Subcutaneous abdominal adipose tissue (tissue), 5 donors: ENCODE results near the gene POLR1E.

Experiments used
- H3K27ac ChIP-seq: one replicate; pipeline ENCODE4 v1.7.0; 2013; ENCODE audit warnings: low read depth, mild to moderate bottlenecking, inconsistent platforms, low read length, moderate library complexity
- H3K27me3 ChIP-seq, 5 donors: one replicate each; pipeline ENCODE4 v1.7.0; 2013; ENCODE audit warnings: low read length in 5 of 5, inconsistent platforms in 1 of 5; ENCODE audit not compliant: control insufficient read depth in 5 of 5, insufficient read depth in 4 of 5
- H3K36me3 ChIP-seq, 5 donors: one replicate each; pipeline ENCODE4 v1.7.0; 2013; ENCODE audit warnings: low read length in 5 of 5; ENCODE audit not compliant: control insufficient read depth in 5 of 5, insufficient read depth in 5 of 5
- H3K4me1 ChIP-seq, 5 donors: one replicate each; pipeline ENCODE4 v1.7.0; 2013; ENCODE audit warnings: low read length in 5 of 5, mild to moderate bottlenecking in 3 of 5, moderate library complexity in 1 of 5; ENCODE audit not compliant: control insufficient read depth in 5 of 5, insufficient read depth in 5 of 5
- H3K4me3 ChIP-seq, 5 donors: one replicate each; pipeline ENCODE4 v1.7.0; 2013; ENCODE audit warnings: low read length in 5 of 5, low read depth in 1 of 5
- H3K9ac ChIP-seq, 5 donors: one replicate each; pipeline ENCODE4 v1.7.0; 2013; ENCODE audit warnings: low read length in 5 of 5, mild to moderate bottlenecking in 4 of 5, moderate library complexity in 3 of 5
- H3K9me3 ChIP-seq, 5 donors: one replicate each; pipeline ENCODE4 v1.7.0; 2013; ENCODE audit warnings: low read length in 5 of 5; ENCODE audit not compliant: control insufficient read depth in 5 of 5
- donor health status: healthy.
- donor health status: healthy.
- donor health status: healthy.
- donor health status: healthy.
- donor health status: healthy.

Gene POLR1E

DNA sequence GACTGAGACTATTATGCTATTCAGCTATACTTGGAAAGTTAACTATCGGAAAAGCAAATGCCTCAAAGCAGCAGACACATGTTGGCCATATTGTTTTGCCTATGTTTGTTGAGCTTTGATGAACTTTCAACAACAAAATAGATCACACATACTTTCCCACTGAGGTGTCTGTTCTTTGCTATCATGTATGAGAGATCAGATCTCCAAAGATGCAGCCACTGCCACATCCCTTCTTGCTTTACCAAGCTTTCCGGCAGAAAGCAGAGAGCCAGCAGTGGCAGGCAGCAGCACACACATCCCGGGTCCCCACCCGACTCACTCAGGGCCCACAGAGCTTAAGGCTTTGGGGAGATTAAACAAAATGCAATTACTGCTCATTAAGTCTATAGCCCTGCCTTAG, 39.3 kb upstream of the POLR1E start:
- H3K9ac ChIP-seq, result no peak overlapping the region
- no peaks in the 10 kb centered on the region for H3K27me3 ChIP-seq
- no peak overlapping the region for H3K27ac ChIP-seq
- peaks cover 0 to 3% (median 0%) of the 10 kb centered on the region in 5 donors for H3K4me1 ChIP-seq
- no peaks in the 10 kb centered on the region for H3K9me3 ChIP-seq
- H3K4me3 ChIP-seq, result no peak overlapping the region
- peaks cover 0 to 19% (median 13%) of the 10 kb centered on the region in 5 donors for H3K36me3 ChIP-seq

GRCh38 chr9:37447111-37447510, 38.6 kb upstream of the POLR1E start:
- Histone ChIP-seq H3K36me3 (peaks cover 0 to 12% (median 6%) of the 10 kb centered on the region in 5 donors), H3K4me1 (peaks cover 0 to 3% (median 0%) of the 10 kb centered on the region in 5 donors), H3K27me3 (no peaks in the 10 kb centered on the region), H3K9ac (no peak overlapping the region), H3K4me3 (no peak overlapping the region), H3K9me3 (no peaks in the 10 kb centered on the region), H3K27ac (no peak overlapping the region)

DNA sequence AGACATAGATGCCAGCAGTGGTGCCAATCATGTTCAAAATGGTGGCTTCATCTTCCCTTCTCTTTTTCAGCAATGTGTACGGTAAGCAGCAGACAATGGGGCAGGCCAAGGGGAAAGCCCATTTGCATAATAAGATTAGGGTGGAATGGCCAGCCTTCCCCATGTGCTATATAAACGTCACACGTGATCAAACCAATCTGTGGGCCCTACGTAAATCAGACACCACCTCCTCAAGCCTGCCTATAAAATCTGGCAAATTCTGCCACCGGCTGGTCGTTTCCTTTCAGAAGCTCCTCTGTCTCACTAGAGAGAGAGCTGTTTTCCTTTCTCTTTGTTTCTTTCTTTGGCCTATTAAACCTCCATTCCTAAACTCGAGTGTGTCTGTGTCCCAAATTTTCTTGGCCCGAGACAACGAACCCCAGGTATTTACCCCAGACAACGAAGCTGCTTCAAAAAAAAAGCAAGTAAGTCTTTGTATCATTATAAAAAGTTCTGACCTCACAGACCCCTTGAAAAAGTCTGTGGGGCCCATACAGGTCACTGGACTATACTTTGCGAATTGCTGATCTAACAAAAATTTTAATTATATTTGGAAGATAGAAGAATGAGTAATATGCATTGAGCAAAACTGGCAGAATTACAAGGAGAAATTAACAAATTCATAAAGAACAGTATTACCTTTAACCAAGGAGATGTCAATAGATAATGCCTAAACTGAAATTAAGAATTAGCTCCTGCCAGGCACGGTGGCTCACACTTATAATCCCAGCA, 35.7 kb upstream of the POLR1E start:
- H3K4me1 ChIP-seq, result peaks cover 0 to 9% (median 0%) of the 10 kb centered on the region in 5 donors

DNA sequence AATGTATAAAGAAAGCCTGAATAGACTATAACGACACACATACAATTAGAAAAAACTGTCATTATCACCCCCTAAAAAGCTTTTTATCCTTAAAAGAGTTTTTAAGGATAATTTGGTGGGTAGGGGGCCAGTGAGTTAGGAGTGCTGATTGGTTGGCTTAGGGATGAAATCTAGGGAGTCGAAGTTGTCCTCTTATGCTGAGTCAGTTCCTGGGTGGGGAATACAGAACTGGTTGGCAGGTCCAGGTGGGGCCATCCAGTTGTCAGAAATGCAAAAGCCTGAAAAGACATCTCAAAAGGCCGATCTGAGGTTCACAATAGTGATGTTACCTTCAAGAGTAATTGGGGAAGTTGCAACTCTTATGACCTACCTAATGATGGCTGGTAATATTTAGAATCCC, 34.1 kb upstream of the POLR1E start:
- H3K9me3 ChIP-seq, result peaks cover 0 to 7% (median 0%) of the 10 kb centered on the region in 5 donors
- no peak overlapping the region for H3K4me3 ChIP-seq
- H3K4me1 ChIP-seq, result peaks cover 0 to 9% (median 0%) of the 10 kb centered on the region in 5 donors
- H3K27me3 ChIP-seq, result no peaks in the 10 kb centered on the region
- peaks cover 0 to 6% (median 3%) of the 10 kb centered on the region in 5 donors for H3K36me3 ChIP-seq
- no peak overlapping the region for H3K27ac ChIP-seq
- no peak overlapping the region for H3K9ac ChIP-seq

More for the DNA sequence above, 35.7 kb upstream of the POLR1E start:
- H3K4me3 ChIP-seq, result no peak overlapping the region
- peaks cover 0 to 6% (median 3%) of the 10 kb centered on the region in 5 donors for H3K36me3 ChIP-seq
- no peak overlapping the region for H3K27ac ChIP-seq
- H3K27me3 ChIP-seq, result no peaks in the 10 kb centered on the region
- no peak overlapping the region for H3K9ac ChIP-seq
- H3K9me3 ChIP-seq, result peaks cover 0 to 3% (median 0%) of the 10 kb centered on the region in 5 donors

DNA sequence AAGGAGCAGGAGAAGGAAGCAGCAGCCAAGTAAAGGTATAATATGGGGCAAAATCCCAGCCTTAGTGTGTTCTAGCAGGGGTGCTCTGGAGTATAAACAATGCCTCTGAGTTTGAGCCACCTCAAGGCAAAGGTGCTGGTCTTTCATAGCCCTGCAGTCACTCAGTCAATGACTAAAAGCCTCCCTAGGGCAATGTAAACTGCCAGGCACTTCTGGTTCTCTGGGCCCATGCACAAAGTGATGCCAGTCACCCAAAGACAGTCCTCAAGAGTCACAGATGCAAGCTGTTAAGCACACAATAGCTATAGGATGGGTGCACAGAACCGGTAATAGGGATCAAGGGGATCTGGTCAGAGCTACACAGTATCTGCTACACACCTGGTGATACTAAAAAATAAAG, 33.1 kb upstream of the POLR1E start:
- H3K4me1 ChIP-seq, result peaks cover 0 to 9% (median 0%) of the 10 kb centered on the region in 5 donors
- no peak overlapping the region for H3K27ac ChIP-seq
- peaks cover 0 to 7% (median 0%) of the 10 kb centered on the region in 5 donors for H3K9me3 ChIP-seq
- H3K36me3 ChIP-seq, result peaks cover 0 to 3% (median 3%) of the 10 kb centered on the region in 5 donors
- H3K9ac ChIP-seq, result no peak overlapping the region
- no peak overlapping the region for H3K4me3 ChIP-seq
- H3K27me3 ChIP-seq, result no peaks in the 10 kb centered on the region

- no peaks in the 10 kb centered on the region for H3K27me3 ChIP-seq
- H3K36me3 ChIP-seq, result peaks cover 0 to 3% (median 0%) of the 10 kb centered on the region in 5 donors
- no peak overlapping the region for H3K9ac ChIP-seq
- no peak overlapping the region for H3K27ac ChIP-seq
- peaks cover 0 to 7% (median 0%) of the 10 kb centered on the region in 5 donors for H3K9me3 ChIP-seq
- H3K4me3 ChIP-seq, result no peak overlapping the region
- H3K4me1 ChIP-seq, result peaks cover 0 to 9% (median 0%) of the 10 kb centered on the region in 5 donors
Observed at GRCh38 chr9:37453827-37454226, 31.9 kb upstream of the POLR1E start.

DNA sequence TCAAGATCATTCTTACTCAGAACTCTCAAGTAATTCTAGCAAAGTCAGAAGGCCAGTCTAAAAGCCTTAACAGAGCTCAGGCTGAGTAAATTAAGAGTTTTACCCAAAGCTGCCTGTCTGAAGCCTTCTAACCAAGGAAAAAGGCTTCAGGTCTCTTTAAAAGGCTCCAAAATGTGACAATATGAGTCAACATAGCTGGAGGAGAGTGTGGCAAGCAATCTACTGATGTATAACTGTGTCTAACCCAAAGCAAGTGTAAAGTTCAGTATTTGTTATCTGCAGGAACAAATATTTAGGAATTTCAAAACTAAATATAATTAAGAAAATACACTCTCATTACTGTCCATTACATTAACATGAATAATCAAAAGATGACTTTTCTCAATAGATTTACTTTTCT, 31.5 kb upstream of the POLR1E start:
- no peak overlapping the region for H3K27ac ChIP-seq
- H3K9me3 ChIP-seq, result peaks cover 0 to 7% (median 0%) of the 10 kb centered on the region in 5 donors
- H3K4me1 ChIP-seq, result peaks cover 0 to 9% (median 0%) of the 10 kb centered on the region in 5 donors

DNA sequence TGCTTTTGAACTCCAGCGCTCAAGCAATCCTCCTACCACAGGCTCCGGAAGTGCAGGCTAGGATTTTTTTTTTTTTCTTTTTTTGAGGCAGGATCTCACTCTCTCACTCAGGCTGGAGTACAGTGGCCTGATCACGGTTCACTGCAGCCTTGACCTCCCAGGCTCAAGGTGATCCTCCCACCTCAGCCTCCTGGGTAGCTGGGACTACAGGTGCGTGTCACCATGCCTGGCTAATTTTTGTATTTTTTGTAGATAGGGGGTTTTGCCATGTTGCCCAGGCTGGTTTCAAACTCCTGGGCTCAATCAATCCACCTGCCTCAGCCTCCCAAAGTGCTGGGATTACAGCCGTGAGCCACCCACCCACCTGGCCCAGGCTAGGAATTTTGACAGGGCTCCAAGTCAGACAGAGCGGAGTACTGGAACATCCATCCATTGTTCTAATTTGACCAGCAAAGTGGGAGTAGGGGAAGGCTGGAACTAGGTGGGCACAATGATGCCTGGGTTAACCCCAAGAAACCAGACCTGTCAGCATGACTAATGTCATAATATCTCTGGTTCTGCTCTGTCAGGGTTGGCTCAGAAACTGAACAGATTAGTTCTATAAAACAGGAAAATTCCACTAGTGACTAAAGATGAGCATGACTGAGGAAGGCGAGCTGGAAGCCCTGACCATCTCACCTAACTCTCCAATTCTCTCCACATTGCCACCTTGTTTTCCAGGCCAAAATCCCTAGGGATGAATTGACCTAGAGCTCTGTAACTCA, 29.7 kb upstream of the POLR1E start:
- H3K9ac ChIP-seq, result no peak overlapping the region
- no peaks in the 10 kb centered on the region for H3K36me3 ChIP-seq
- H3K27me3 ChIP-seq, result no peaks in the 10 kb centered on the region
- no peak overlapping the region for H3K27ac ChIP-seq
- H3K9me3 ChIP-seq, result peaks cover 0 to 7% (median 0%) of the 10 kb centered on the region in 5 donors
- H3K4me3 ChIP-seq, result no peak overlapping the region
- peaks cover 0 to 9% (median 0%) of the 10 kb centered on the region in 5 donors for H3K4me1 ChIP-seq

More for the DNA sequence above, 31.5 kb upstream of the POLR1E start:
- no peaks in the 10 kb centered on the region for H3K27me3 ChIP-seq
- H3K4me3 ChIP-seq, result no peak overlapping the region
- H3K9ac ChIP-seq, result no peak overlapping the region
- peaks cover 0 to 3% (median 0%) of the 10 kb centered on the region in 5 donors for H3K36me3 ChIP-seq

DNA sequence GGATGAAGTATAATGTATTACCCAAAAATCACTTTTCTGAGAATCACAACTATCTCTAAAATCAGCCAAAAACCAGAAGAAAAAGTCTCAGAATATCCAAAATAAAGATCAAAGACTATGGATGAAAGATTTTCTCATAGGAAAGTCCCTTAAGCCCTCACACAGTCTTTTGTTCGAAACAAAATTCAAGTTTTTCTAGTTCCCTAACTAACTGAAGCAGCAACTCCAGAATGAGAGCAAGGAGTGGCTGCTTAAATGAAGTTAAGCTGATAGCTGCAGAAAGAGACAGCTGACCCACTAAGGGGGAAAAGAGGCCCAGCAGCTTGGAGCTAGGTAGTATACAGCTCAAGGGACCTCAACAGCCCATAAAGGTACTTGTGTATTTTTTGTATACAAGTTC, 28.9 kb upstream of the POLR1E start:
- no peak overlapping the region for H3K27ac ChIP-seq
- H3K27me3 ChIP-seq, result no peaks in the 10 kb centered on the region
- H3K4me1 ChIP-seq, result peaks cover 0 to 9% (median 0%) of the 10 kb centered on the region in 5 donors
- no peak overlapping the region for H3K4me3 ChIP-seq
- peaks cover 0 to 7% (median 0%) of the 10 kb centered on the region in 5 donors for H3K9me3 ChIP-seq
- no peaks in the 10 kb centered on the region for H3K36me3 ChIP-seq
- H3K9ac ChIP-seq, result no peak overlapping the region

DNA sequence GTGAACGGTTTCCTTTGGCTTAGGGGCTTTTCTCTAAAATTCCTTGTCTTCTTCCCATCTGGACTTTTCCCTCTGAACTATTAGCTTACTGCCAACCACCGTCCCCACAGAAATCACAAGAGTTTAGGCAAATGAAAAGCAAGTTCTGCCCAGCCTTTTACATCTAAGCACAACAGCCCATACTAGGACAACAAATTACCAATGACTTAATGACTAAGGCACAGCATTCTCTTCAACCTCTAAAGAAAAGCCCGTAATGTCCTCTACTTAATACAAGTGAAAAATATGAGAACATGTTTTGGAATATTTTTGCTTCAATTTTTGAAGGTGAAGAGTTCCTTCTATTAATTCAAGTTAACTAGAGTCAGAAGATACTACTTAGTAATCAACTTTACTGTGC, 21.7 kb upstream of the POLR1E start:
- no peaks in the 10 kb centered on the region for H3K27me3 ChIP-seq
- H3K4me3 ChIP-seq, result peak overlapping the region; percentile 84 to 98 (median 97)
- H3K9me3 ChIP-seq, result no peaks in the 10 kb centered on the region
- H3K4me1 ChIP-seq, result peaks cover 3 to 31% (median 27%) of the 10 kb centered on the region in 5 donors
- H3K27ac ChIP-seq, result peak overlapping the region; percentile 95
- no peaks in the 10 kb centered on the region for H3K36me3 ChIP-seq
- peak overlapping the region; percentile 71 to 99 (median 94) for H3K9ac ChIP-seq
